ENCODE results near the gene NANOS1.

Gene NANOS1

GRCh38 chr10:119051775-119052174 is 22.3 kb downstream of the NANOS1 start:
- Histone ChIP-seq H3K27me3 (ENCODE audit: control insufficient read depth in 5 of 5, insufficient read depth in 4 of 5, low read length in 5 of 5) (no peaks in the 10 kb centered on the region), H3K36me3 (ENCODE audit: control insufficient read depth in 5 of 5, insufficient read depth in 5 of 5, low read length in 5 of 5) (peaks cover 61 to 99% (median 95%) of the 10 kb centered on the region in 5 donors), H3K9me3 (ENCODE audit: control insufficient read depth in 5 of 5, low read length in 5 of 5) (no peaks in the 10 kb centered on the region), H3K27ac (ENCODE audit: low read depth, low read length) (no peak overlapping the region), H3K4me3 (ENCODE audit: low read depth in 1 of 5, low read length in 5 of 5) (no peak overlapping the region), H3K9ac (ENCODE audit: low read length in 5 of 5) (no peak overlapping the region), H3K4me1 (ENCODE audit: control insufficient read depth in 5 of 5, insufficient read depth in 5 of 5, low read length in 5 of 5) (no peaks in the 10 kb centered on the region)

- Histone ChIP-seq H3K9me3 (ENCODE audit: control insufficient read depth in 5 of 5, low read length in 5 of 5) (no peaks in the 10 kb centered on the region), H3K4me3 (ENCODE audit: low read depth in 1 of 5, low read length in 5 of 5) (no peak overlapping the region), H3K4me1 (ENCODE audit: control insufficient read depth in 5 of 5, insufficient read depth in 5 of 5, low read length in 5 of 5) (no peaks in the 10 kb centered on the region), H3K9ac (ENCODE audit: low read length in 5 of 5) (no peak overlapping the region), H3K27ac (ENCODE audit: low read depth, low read length) (no peak overlapping the region), H3K27me3 (ENCODE audit: control insufficient read depth in 5 of 5, insufficient read depth in 4 of 5, low read length in 5 of 5) (no peaks in the 10 kb centered on the region), H3K36me3 (ENCODE audit: control insufficient read depth in 5 of 5, insufficient read depth in 5 of 5, low read length in 5 of 5) (peaks cover 69 to 99% (median 94%) of the 10 kb centered on the region in 5 donors)
Observed at GRCh38 chr10:119055472-119055871, 26.0 kb downstream of the NANOS1 start.

DNA sequence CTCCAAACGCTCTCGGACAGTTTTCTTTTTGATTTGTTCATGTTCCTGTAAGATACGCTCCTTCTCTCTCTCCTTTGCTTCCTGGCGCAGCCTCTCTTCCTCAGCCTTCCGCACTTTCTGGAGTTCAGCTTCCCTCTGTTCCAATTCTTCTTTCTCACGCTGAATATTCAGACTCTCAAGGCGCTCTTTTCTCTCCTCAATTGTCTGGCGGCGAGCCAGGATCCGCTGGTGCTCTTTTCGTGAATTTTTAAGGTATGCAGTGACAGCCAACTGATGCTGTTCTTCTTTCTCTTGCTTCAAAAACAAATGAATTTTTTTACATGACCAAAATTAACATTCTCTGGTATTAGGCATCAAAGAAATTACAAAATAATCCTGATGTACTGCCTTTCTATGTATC is 28.5 kb downstream of the NANOS1 start:
- Histone ChIP-seq H3K27me3 (ENCODE audit: control insufficient read depth in 5 of 5, insufficient read depth in 4 of 5, low read length in 5 of 5) (no peaks in the 10 kb centered on the region), H3K9me3 (ENCODE audit: control insufficient read depth in 5 of 5, low read length in 5 of 5) (no peaks in the 10 kb centered on the region), H3K4me1 (ENCODE audit: control insufficient read depth in 5 of 5, insufficient read depth in 5 of 5, low read length in 5 of 5) (no peaks in the 10 kb centered on the region), H3K36me3 (ENCODE audit: control insufficient read depth in 5 of 5, insufficient read depth in 5 of 5, low read length in 5 of 5) (peaks cover 64 to 96% (median 85%) of the 10 kb centered on the region in 5 donors), H3K27ac (ENCODE audit: low read depth, low read length) (no peak overlapping the region), H3K4me3 (ENCODE audit: low read depth in 1 of 5, low read length in 5 of 5) (no peak overlapping the region), H3K9ac (ENCODE audit: low read length in 5 of 5) (no peak overlapping the region)

DNA sequence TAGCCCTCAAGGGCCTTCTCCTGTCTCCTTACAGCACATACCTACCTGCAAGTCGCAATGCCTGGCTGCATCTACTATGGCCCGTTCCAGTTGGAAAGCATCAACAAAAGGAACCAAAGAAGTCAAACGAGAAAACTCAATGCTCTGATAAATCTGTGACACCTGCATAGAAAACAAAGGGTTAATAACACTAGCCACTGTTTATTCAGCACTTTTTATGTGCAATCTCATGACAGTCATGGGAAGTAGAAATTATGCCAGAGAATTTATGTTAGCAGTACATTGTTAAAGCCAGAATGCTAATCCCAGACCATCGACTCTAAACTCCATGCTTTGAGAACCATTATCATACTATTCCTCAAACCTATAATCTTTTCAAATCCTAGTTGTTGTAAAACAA is 30.0 kb downstream of the NANOS1 start:
- H3K4me1 ChIP-seq (ENCODE audit: control insufficient read depth in 5 of 5, insufficient read depth in 5 of 5, low read length in 5 of 5), result no peaks in the 10 kb centered on the region
- H3K27me3 ChIP-seq (ENCODE audit: control insufficient read depth in 5 of 5, insufficient read depth in 4 of 5, low read length in 5 of 5), result no peaks in the 10 kb centered on the region
- H3K36me3 ChIP-seq (ENCODE audit: control insufficient read depth in 5 of 5, insufficient read depth in 5 of 5, low read length in 5 of 5), result peaks cover 71 to 97% (median 85%) of the 10 kb centered on the region in 5 donors
- H3K4me3 ChIP-seq (ENCODE audit: low read depth in 1 of 5, low read length in 5 of 5), result no peak overlapping the region
- no peak overlapping the region for H3K27ac ChIP-seq (ENCODE audit: low read depth, low read length)
- no peaks in the 10 kb centered on the region for H3K9me3 ChIP-seq (ENCODE audit: control insufficient read depth in 5 of 5, low read length in 5 of 5)
- no peak overlapping the region for H3K9ac ChIP-seq (ENCODE audit: low read length in 5 of 5)

DNA sequence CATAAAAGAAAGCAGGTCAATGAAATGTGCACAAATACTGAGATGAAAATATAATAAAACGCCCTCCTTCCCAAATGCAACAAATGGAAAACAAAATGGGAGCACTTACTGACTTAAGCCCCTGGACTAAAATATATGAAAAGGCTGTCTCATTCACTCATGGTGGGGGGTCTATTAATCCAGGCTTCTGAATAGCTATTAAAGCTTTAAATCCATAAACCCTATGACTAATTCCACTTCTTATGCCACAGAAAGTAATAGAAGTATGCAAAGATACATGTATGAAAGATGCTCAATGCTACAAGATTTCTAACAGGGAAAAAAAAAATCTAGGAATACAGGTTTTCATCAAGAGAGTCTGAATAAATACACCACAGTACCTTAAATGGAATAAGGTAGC is 30.6 kb downstream of the NANOS1 start:
- no peaks in the 10 kb centered on the region for H3K9me3 ChIP-seq (ENCODE audit: control insufficient read depth in 5 of 5, low read length in 5 of 5)
- no peak overlapping the region for H3K27ac ChIP-seq (ENCODE audit: low read depth, low read length)
- no peak overlapping the region for H3K9ac ChIP-seq (ENCODE audit: low read length in 5 of 5)
- no peaks in the 10 kb centered on the region for H3K27me3 ChIP-seq (ENCODE audit: control insufficient read depth in 5 of 5, insufficient read depth in 4 of 5, low read length in 5 of 5)
- no peak overlapping the region for H3K4me3 ChIP-seq (ENCODE audit: low read depth in 1 of 5, low read length in 5 of 5)
- H3K36me3 ChIP-seq (ENCODE audit: control insufficient read depth in 5 of 5, insufficient read depth in 5 of 5, low read length in 5 of 5), result peaks cover 70 to 97% (median 85%) of the 10 kb centered on the region in 5 donors
- no peaks in the 10 kb centered on the region for H3K4me1 ChIP-seq (ENCODE audit: control insufficient read depth in 5 of 5, insufficient read depth in 5 of 5, low read length in 5 of 5)

- Histone ChIP-seq H3K36me3 (ENCODE audit: control insufficient read depth in 5 of 5, insufficient read depth in 5 of 5, low read length in 5 of 5) (peaks cover 65 to 95% (median 81%) of the 10 kb centered on the region in 5 donors), H3K27me3 (ENCODE audit: control insufficient read depth in 5 of 5, insufficient read depth in 4 of 5, low read length in 5 of 5) (no peaks in the 10 kb centered on the region), H3K4me1 (ENCODE audit: control insufficient read depth in 5 of 5, insufficient read depth in 5 of 5, low read length in 5 of 5) (no peaks in the 10 kb centered on the region), H3K4me3 (ENCODE audit: low read depth in 1 of 5, low read length in 5 of 5) (no peak overlapping the region), H3K9ac (ENCODE audit: low read length in 5 of 5) (peak overlapping the region in 1 of 5 donors; percentile 4), H3K27ac (ENCODE audit: low read depth, low read length) (peak overlapping the region; percentile 8), H3K9me3 (ENCODE audit: control insufficient read depth in 5 of 5, low read length in 5 of 5) (no peaks in the 10 kb centered on the region)
Observed at GRCh38 chr10:119061352-119061751, 31.8 kb downstream of the NANOS1 start.

DNA sequence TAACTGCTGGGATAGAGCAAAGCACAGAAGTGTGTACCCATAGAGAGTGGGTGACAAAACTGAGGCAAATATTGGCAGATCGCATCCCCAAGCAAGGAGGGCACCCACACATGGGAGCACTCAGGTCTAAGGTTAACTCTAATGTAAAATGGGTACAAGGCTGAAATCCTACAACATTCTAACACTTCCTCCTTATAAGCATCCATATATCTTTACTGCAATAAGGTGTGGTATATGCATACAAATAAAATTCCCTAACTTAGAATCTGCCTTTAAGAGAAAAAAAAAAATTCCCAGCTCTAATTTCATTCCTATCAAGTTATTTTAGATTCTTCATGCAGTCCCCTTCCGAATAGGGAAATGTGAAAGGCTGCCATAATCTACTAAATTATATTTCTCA is 32.4 kb downstream of the NANOS1 start:
- peaks cover 59 to 95% (median 81%) of the 10 kb centered on the region in 5 donors for H3K36me3 ChIP-seq (ENCODE audit: control insufficient read depth in 5 of 5, insufficient read depth in 5 of 5, low read length in 5 of 5)
- no peaks in the 10 kb centered on the region for H3K9me3 ChIP-seq (ENCODE audit: control insufficient read depth in 5 of 5, low read length in 5 of 5)
- no peak overlapping the region for H3K27ac ChIP-seq (ENCODE audit: low read depth, low read length)

DNA sequence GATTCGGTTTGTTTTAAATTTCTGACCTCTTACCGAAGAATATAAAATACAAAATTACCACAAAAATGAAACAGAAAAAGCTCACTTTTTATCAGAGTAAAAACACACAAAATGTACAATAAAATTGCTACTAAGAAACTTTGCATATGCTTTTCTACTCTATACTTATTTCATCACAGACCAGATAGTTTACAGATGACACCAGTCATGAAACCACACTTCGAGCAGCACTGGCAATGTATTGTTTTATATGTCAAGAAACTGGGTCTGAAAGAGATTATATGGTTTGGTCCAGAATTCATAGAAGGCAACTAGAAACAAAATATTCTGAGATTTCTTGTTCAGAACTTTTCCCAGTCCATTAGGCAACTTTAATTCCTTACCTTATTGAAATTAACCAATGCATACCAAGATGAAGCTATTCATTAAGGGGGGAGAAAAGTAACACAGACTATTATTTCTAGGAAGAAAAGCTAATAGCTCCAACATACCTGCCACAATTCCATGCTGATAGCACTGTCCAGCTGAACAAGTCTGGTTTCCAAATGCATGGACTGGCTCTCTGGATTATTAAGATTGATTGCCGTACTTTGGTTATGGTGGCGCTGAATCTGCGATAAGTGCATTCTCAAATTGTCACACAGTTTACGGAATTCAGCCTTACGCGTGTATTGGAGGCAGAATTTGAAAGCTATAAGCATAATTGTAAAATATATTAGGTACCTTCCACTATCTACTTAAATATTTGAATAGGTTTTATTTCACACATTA is 41.1 kb downstream of the NANOS1 start:
- peaks cover 35 to 66% (median 61%) of the 10 kb centered on the region in 5 donors for H3K36me3 ChIP-seq (ENCODE audit: control insufficient read depth in 5 of 5, insufficient read depth in 5 of 5, low read length in 5 of 5)
- H3K9me3 ChIP-seq (ENCODE audit: control insufficient read depth in 5 of 5, low read length in 5 of 5), result no peaks in the 10 kb centered on the region
- H3K27ac ChIP-seq (ENCODE audit: low read depth, low read length), result no peak overlapping the region
- no peaks in the 10 kb centered on the region for H3K27me3 ChIP-seq (ENCODE audit: control insufficient read depth in 5 of 5, insufficient read depth in 4 of 5, low read length in 5 of 5)
- H3K4me3 ChIP-seq (ENCODE audit: low read depth in 1 of 5, low read length in 5 of 5), result no peak overlapping the region
- H3K9ac ChIP-seq (ENCODE audit: low read length in 5 of 5), result no peak overlapping the region
- peaks cover 0 to 26% (median 2%) of the 10 kb centered on the region in 5 donors for H3K4me1 ChIP-seq (ENCODE audit: control insufficient read depth in 5 of 5, insufficient read depth in 5 of 5, low read length in 5 of 5)

More for the DNA sequence above, 32.4 kb downstream of the NANOS1 start:
- Histone ChIP-seq H3K4me3 (ENCODE audit: low read depth in 1 of 5, low read length in 5 of 5) (no peak overlapping the region), H3K9ac (ENCODE audit: low read length in 5 of 5) (no peak overlapping the region), H3K27me3 (ENCODE audit: control insufficient read depth in 5 of 5, insufficient read depth in 4 of 5, low read length in 5 of 5) (no peaks in the 10 kb centered on the region), H3K4me1 (ENCODE audit: control insufficient read depth in 5 of 5, insufficient read depth in 5 of 5, low read length in 5 of 5) (no peaks in the 10 kb centered on the region)

DNA sequence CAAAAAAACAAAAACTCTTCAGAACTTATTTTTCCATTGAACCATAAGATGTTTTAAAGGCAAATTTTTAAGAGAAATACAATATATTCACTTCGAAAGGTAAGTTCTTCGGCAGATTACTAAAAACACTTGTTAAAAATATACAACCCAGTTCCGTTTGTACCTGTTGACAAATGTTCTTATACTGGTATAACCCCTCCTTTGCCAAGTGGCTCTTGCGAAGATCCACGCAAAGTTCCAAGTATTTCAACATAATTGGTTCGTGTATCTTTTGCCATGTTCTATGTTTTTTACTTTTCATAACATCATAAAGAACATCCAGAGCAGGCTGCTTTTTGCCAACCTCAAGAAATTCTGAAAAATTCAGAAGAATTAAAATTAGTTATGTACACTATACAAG is 44.1 kb downstream of the NANOS1 start:
- peaks cover 0 to 43% (median 23%) of the 10 kb centered on the region in 5 donors for H3K4me1 ChIP-seq (ENCODE audit: control insufficient read depth in 5 of 5, insufficient read depth in 5 of 5, low read length in 5 of 5)
- H3K27me3 ChIP-seq (ENCODE audit: control insufficient read depth in 5 of 5, insufficient read depth in 4 of 5, low read length in 5 of 5), result no peaks in the 10 kb centered on the region
- peak overlapping the region; percentile 49 for H3K27ac ChIP-seq (ENCODE audit: low read depth, low read length)
- H3K4me3 ChIP-seq (ENCODE audit: low read depth in 1 of 5, low read length in 5 of 5), result no peak overlapping the region
- no peaks in the 10 kb centered on the region for H3K9me3 ChIP-seq (ENCODE audit: control insufficient read depth in 5 of 5, low read length in 5 of 5)
- H3K9ac ChIP-seq (ENCODE audit: low read length in 5 of 5), result peak overlapping the region in 1 of 5 donors; percentile 46
- H3K36me3 ChIP-seq (ENCODE audit: control insufficient read depth in 5 of 5, insufficient read depth in 5 of 5, low read length in 5 of 5), result peaks cover 26 to 40% (median 37%) of the 10 kb centered on the region in 5 donors

DNA sequence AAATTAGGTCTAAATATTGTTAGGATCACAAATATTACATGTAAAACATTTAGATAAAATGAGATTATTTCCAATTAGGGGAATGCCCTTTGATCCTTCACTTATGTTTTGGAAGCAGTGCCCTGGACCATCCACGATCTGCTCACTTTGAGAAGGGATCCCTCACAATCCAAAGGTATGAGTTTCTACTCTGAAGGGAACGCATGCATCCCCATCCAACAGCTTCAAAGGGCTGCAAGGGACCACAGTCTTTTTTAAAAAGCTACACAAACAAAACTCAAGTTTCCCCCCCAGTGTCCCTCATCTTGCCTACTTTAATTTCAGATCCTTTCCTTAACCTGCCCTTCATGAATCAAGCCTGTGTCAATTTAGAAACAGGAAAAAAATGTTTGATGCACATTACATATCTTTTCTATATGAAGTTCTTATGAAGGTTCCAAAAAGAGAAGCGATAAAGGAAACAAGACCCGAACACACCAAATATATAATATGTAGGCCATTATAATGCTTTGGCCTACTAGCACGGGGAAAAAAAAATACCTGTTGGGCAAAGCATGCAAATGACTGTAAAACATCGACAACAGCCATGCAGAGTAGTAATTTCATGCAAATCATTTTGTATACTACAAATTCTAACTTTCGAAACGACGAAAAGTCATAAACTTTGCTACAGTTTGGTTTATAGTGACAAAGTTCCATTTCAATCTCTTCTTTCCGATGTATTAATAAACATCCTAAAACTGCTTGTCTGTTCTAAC is 49.1 kb downstream of the NANOS1 start:
- Histone ChIP-seq H3K4me1 (ENCODE audit: control insufficient read depth in 5 of 5, insufficient read depth in 5 of 5, low read length in 5 of 5) (peaks cover 7 to 49% (median 42%) of the 10 kb centered on the region in 5 donors), H3K27ac (ENCODE audit: low read depth, low read length) (peak overlapping the region; percentile 99), H3K9ac (ENCODE audit: low read length in 5 of 5) (peak overlapping the region; percentile 88 to 100 (median 100)), H3K36me3 (ENCODE audit: control insufficient read depth in 5 of 5, insufficient read depth in 5 of 5, low read length in 5 of 5) (no peaks in the 10 kb centered on the region), H3K9me3 (ENCODE audit: control insufficient read depth in 5 of 5, low read length in 5 of 5) (no peaks in the 10 kb centered on the region), H3K4me3 (ENCODE audit: low read depth in 1 of 5, low read length in 5 of 5) (peak overlapping the region; percentile 78 to 98 (median 95)), H3K27me3 (ENCODE audit: control insufficient read depth in 5 of 5, insufficient read depth in 4 of 5, low read length in 5 of 5) (no peaks in the 10 kb centered on the region)

Data from subcutaneous abdominal adipose tissue (tissue), 5 donors.